ENCODE results near the gene GPATCH8. TPM values are rescaled to one million over a fixed set of nuclear protein-coding genes. Genes with fewer than 3 reads are reported as not detected.

Gene GPATCH8
- total RNA-seq, 1 donor from 2014 or later, result 70.9 TPM

DNA sequence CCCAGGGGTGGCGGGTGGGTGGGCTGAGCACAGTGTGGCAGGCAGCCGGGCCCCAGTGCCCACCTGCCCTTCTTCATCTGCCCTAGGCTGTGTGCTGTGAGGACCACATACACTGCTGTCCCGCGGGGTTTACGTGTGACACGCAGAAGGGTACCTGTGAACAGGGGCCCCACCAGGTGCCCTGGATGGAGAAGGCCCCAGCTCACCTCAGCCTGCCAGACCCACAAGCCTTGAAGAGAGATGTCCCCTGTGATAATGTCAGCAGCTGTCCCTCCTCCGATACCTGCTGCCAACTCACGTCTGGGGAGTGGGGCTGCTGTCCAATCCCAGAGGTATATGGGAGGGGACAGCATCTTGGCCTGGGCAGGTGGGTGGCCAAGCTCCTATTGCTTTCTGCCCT, 151.7 kb downstream of the GPATCH8 start:
- H3K27me3 Mint-ChIP-seq, result peaks cover 7% of the 10 kb centered on the region
- H3K27ac Mint-ChIP-seq, result no peak overlapping the region
- no peaks in the 10 kb centered on the region for H3K9me3 Mint-ChIP-seq (ENCODE audit: low read depth)
- H3K4me1 Mint-ChIP-seq (ENCODE audit: low read depth), result no peaks in the 10 kb centered on the region
- TF ChIP-seq, protein P1, sequence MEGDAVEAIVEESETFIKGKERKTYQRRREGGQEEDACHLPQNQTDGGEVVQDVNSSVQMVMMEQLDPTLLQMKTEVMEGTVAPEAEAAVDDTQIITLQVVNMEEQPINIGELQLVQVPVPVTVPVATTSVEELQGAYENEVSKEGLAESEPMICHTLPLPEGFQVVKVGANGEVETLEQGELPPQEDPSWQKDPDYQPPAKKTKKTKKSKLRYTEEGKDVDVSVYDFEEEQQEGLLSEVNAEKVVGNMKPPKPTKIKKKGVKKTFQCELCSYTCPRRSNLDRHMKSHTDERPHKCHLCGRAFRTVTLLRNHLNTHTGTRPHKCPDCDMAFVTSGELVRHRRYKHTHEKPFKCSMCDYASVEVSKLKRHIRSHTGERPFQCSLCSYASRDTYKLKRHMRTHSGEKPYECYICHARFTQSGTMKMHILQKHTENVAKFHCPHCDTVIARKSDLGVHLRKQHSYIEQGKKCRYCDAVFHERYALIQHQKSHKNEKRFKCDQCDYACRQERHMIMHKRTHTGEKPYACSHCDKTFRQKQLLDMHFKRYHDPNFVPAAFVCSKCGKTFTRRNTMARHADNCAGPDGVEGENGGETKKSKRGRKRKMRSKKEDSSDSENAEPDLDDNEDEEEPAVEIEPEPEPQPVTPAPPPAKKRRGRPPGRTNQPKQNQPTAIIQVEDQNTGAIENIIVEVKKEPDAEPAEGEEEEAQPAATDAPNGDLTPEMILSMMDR (IDR thresholded peaks at IDR 0.05; ENCODE audit: unreplicated experiment), result no peak
- DNase-seq (ENCODE audit: low spot score, unreplicated experiment), result no peak
- peaks cover 11% of the 10 kb centered on the region for H3K36me3 Mint-ChIP-seq (ENCODE audit: insufficient read depth)
- no peak overlapping the region for H3K4me3 Mint-ChIP-seq (ENCODE audit: low read depth)

DNA sequence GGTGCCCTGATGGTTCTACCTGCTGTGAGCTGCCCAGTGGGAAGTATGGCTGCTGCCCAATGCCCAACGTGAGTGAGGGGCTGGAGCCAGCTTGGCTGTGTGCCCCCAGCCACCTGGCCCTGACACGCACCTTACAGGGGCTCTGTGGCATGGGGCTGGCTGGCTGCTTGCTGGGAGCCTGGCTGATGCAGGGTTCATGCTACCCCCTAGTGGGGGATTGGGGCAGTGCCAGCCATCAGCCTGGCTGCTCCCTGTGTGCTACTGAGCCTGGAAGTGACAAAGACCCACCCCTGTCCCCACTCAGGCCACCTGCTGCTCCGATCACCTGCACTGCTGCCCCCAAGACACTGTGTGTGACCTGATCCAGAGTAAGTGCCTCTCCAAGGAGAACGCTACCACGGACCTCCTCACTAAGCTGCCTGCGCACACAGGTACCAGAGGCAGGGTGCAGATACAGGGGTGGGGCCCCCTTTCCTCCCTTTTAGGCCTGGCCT, 152.4 kb downstream of the GPATCH8 start:
- DNase-seq (ENCODE audit: low spot score, unreplicated experiment), result peak; percentile 70
- no peak overlapping the region for H3K4me3 Mint-ChIP-seq (ENCODE audit: low read depth)
- no peaks in the 10 kb centered on the region for H3K9me3 Mint-ChIP-seq (ENCODE audit: low read depth)
- H3K4me1 Mint-ChIP-seq (ENCODE audit: low read depth), result no peaks in the 10 kb centered on the region
- no peak overlapping the region for H3K27ac Mint-ChIP-seq
- H3K27me3 Mint-ChIP-seq, result peaks cover 7% of the 10 kb centered on the region
- peaks cover 9% of the 10 kb centered on the region for H3K36me3 Mint-ChIP-seq (ENCODE audit: insufficient read depth)
- TF ChIP-seq, protein P1 (IDR thresholded peaks at IDR 0.05; ENCODE audit: unreplicated experiment), result peak; percentile 86

DNA sequence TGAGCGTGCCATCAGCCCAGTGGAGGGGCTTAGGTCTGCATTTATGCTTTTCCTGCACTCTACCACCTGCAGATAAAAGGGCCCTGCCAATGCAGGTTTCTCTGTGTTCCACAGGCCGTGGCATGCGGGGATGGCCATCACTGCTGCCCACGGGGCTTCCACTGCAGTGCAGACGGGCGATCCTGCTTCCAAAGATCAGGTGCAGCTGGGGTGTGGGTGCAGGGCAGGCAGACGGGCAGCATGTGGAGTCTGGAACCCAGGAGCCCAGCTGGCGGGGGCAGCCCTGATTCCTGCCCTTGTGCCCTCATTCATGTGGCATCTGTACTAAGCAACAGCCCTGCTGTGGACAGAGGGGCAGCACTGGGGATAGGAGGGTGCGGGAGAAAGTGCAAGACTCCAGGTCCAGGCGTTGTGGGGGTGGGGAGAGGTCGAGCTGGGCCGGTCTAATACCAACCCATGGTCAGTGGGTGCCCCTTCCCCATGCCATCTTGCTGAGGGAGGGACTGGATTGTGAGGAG, 153.6 kb downstream of the GPATCH8 start:
- Mint-ChIP-seq H3K36me3 (ENCODE audit: insufficient read depth) (peaks cover 7% of the 10 kb centered on the region), H3K9me3 (ENCODE audit: low read depth) (no peaks in the 10 kb centered on the region), H3K27me3 (peaks cover 7% of the 10 kb centered on the region), H3K27ac (no peak overlapping the region), H3K4me1 (ENCODE audit: low read depth) (peaks cover 3% of the 10 kb centered on the region), H3K4me3 (ENCODE audit: low read depth) (no peak overlapping the region)
- no peak for DNase-seq (ENCODE audit: low spot score, unreplicated experiment)
- TF ChIP-seq, protein P1 (IDR thresholded peaks at IDR 0.05; ENCODE audit: unreplicated experiment), result no peak

DNA sequence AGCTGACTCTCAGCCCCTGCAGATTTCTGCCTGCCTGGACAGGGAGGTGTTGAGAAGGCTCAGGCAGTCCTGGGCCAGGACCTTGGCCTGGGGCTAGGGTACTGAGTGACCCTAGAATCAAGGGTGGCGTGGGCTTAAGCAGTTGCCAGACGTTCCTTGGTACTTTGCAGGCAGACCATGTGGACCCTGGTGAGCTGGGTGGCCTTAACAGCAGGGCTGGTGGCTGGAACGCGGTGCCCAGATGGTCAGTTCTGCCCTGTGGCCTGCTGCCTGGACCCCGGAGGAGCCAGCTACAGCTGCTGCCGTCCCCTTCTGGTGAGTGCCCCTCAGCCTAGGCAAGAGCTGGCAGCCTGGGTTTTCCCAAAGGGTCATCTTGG, 154.2 kb downstream of the GPATCH8 start:
- H3K27ac Mint-ChIP-seq, result no peak overlapping the region
- no peak overlapping the region for H3K4me3 Mint-ChIP-seq (ENCODE audit: low read depth)
- TF ChIP-seq, protein P1 (IDR thresholded peaks at IDR 0.05; ENCODE audit: unreplicated experiment), result no peak
- peaks cover 8% of the 10 kb centered on the region for H3K27me3 Mint-ChIP-seq
- peaks cover 3% of the 10 kb centered on the region for H3K4me1 Mint-ChIP-seq (ENCODE audit: low read depth)
- H3K9me3 Mint-ChIP-seq (ENCODE audit: low read depth), result no peaks in the 10 kb centered on the region
- H3K36me3 Mint-ChIP-seq (ENCODE audit: insufficient read depth), result peaks cover 7% of the 10 kb centered on the region
- no peak for DNase-seq (ENCODE audit: low spot score, unreplicated experiment)

DNA sequence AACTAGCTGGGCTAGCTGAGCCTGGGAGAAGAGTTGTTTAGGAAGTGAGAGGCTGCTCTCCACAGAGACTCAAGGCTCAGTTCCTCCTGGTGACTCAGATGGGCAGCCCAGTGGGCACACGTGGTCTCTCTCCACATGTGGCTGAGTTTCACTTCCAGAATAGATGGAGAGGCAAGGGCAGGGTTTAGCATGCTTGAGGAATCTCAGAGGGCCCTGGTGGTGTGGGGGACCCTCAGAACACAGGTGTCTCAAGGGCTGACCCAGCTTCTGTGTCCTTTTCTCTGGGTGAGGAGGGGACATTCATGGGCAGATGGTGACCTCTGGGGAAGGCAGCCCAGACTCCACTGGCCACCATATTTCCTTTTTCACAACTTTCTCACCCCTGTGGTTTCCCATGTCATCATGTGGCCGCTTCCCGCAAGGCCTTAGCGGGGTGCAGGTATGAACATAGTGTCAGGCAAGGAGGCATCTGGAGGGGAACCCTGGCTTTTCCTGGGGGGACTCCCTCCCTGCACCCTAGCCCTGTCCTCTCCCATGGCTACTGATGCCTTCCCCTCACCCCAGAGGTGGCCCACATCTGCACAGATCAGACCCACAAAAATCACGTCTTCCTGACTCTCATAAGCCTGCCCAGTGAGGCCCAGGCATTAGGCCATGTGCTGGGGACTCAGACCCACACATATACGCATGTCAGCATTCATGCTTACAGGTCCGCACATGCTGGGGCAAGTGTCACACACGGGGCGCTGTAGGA, 154.8 kb downstream of the GPATCH8 start:
- DNase-seq (ENCODE audit: low spot score, unreplicated experiment), result no peak
- H3K4me3 Mint-ChIP-seq (ENCODE audit: low read depth), result no peak overlapping the region
- TF ChIP-seq, protein P1 (IDR thresholded peaks at IDR 0.05; ENCODE audit: unreplicated experiment), result no peak

More for the DNA sequence above, 154.8 kb downstream of the GPATCH8 start:
- H3K27ac Mint-ChIP-seq, result peak overlapping the region; percentile 37
- no peaks in the 10 kb centered on the region for H3K9me3 Mint-ChIP-seq (ENCODE audit: low read depth)
- peaks cover 13% of the 10 kb centered on the region for H3K27me3 Mint-ChIP-seq
- peaks cover 3% of the 10 kb centered on the region for H3K4me1 Mint-ChIP-seq (ENCODE audit: low read depth)
- peaks cover 7% of the 10 kb centered on the region for H3K36me3 Mint-ChIP-seq (ENCODE audit: insufficient read depth)

Other genes with a start within 250 kb of the GPATCH8 start
- not detected in 2 replicates for gene SLC4A1, start 235.3 kb downstream of the GPATCH8 start, total RNA-seq
- 8.4 and 9.3 TPM in 2 replicates for gene RUNDC3A, start 194.8 kb downstream of the GPATCH8 start, total RNA-seq
- gene SLC25A39, start 178.6 kb downstream of the GPATCH8 start, total RNA-seq, result 129 and 139 TPM in 2 replicates
- gene GRN, start 158.1 kb downstream of the GPATCH8 start, total RNA-seq, result 97.9 and 99.7 TPM in 2 replicates
- gene FAM171A2, start 139.6 kb downstream of the GPATCH8 start, total RNA-seq, result 39.9 and 42.5 TPM in 2 replicates
- gene ITGA2B, start 113.8 kb downstream of the GPATCH8 start, total RNA-seq, result 1.2 and 2.6 TPM in 2 replicates
- gene FZD2, start 54.1 kb upstream of the GPATCH8 start, total RNA-seq, result 73.6 and 89.7 TPM in 2 replicates
- 0.69 and 0.86 TPM in 2 replicates for gene MEIOC, start 153.1 kb upstream of the GPATCH8 start, total RNA-seq
- gene CCDC43, start 186.4 kb upstream of the GPATCH8 start, total RNA-seq, result 27.3 and 28.2 TPM in 2 replicates
- 22.6 and 27.2 TPM in 2 replicates for gene DBF4B, start 205.3 kb upstream of the GPATCH8 start, total RNA-seq